HG02588 (cell line): Measurements from ENCODE around the gene PITPNM2.
A peak's percentile ranks its signal among the peaks of the same experiment; 100 is the strongest.
"Not testable (repeated sequence)": the region's sequence is repeated elsewhere in the genome, so short reads cannot be mapped to it uniquely, and the experiment has no call there.

Source experiments
- ATAC-seq: cut with Tn5 transposase; IDR thresholded peaks from one replicate; pipeline ENCODE4 v1.9.1; 2021; ENCODE audit warnings: mild to moderate bottlenecking, moderate library complexity; ENCODE audit not compliant: unreplicated experiment

Gene PITPNM2

DNA sequence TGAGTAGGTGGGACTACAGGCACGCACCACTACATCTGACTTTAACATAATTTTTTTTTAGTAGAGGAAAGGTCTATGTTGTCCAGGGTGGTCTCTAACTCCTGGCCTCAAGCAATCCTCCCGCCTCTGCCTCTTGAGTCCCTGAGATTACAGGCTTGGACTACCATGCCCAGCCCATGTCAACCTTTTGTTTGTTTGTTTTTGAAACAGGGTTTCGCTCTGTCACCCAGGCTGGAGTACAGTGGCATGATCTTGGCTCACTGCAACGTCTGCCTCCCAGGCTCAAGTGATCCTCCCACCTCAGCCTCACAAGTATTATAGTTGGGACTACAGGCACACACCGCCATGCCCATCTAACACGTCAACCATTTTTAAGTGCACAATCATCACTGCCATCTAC is 29.2 kb downstream of the PITPNM2 start:
- no peak for ATAC-seq

GRCh38 chr12:123120452-123121166 is 30.3 kb downstream of the PITPNM2 start:
- ATAC-seq = peak; percentile 21

- peak; percentile 86 for ATAC-seq
Measured at GRCh38 chr12:123119808-123120207, 31.1 kb downstream of the PITPNM2 start.

DNA sequence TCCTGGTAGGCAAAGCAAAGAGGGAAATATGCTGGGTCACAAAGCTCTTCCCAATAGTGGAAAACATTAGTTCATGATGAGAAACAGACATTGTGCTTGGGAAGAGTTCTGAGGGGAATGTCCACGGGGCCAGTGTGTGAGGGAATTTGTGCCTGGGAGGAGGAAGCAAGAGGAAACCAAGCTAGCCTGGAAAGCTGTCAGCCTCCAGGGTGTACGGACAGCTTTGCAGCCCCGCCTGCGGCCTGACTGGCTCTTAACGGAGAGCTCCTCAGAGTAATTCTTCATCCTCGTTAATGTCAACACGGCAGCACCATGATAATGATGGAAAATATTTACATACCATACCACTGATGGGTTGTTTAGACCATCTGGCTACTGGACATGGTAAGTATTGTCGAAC is 32.4 kb downstream of the PITPNM2 start:
- no peak for ATAC-seq

- ATAC-seq = no peak
Measured at GRCh38 chr12:123115409-123116121, 35.3 kb downstream of the PITPNM2 start.

DNA sequence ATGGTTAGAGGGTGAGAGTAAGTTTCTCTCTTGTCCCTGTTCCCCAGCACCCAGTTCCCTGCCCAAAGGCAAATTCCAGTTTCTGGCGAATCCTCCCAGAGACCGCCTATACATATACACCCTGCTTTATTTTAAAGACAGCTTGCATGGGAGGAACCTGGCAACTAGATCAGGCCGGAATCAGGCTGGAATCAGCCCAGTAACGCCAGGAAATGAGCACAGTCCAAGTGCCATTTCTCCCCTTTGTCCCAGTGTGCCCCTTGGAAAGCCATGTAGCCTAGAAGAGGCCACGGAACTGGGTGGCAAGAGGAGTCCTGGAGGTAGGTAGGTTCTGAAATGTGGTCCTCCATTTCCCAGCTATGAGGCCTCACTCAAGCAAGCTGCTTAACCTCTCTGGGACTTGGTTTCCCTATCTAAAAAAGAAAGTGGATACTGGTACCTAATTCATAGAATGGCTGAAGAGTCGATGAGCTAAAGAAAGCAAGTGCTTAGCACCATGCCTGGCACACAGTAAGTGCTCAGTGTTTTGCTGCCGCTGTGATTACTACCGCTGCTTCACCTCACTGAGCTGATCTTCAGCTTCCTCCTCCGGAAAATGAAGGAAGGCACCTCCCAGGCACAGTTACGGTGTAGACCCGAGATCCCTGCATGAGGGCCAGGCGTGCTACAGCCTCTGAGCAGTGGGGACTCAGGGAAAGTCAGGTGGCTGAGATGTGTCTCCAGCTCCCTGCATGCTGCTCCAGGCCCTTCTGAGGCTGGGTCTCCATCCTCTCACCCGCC is 36.4 kb downstream of the PITPNM2 start:
- ATAC-seq = no peak

DNA sequence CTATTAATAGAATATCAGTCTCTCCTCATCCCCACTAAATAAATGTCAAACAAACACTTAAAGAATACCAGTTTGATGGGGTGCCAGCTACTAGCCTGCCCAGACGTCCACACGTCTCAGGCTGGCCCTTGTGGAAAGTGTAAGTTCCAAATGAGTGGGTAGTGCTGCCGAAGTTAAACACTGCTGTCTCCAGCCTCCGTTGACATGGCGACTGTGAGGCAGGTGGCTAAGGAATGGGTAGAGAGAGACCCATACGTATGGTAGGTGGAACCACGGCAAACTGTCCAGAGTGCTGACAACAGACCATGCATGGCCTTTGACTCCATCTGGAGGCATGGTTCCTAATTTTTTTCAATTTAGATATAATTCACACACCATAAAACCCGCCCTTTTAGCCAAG is 37.9 kb downstream of the PITPNM2 start:
- no peak for ATAC-seq

- no peak for ATAC-seq
Measured at GRCh38 chr12:123111498-123112165, 39.3 kb downstream of the PITPNM2 start.

DNA sequence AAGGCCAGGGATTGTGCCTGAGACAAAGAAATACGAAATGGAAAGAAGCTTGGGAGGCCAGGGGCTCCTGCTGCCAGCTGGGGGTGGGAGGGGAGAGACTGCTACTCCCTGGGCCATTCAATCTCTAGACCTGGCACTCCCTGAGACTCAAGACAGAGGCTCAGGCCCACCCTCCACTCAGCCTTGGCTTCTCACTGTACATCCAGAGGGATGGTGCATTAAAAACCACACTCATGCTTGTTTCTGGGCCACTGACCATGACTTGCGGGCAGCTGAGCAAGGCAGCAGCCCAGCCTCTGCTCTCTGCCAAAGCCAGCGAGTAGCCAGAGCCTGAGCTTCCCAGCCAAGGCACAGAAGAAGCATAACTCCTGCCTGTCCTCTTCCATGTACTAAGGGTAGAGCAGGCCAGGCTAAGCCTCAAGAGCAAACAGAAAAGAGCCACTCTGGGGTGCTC is 41.5 kb downstream of the PITPNM2 start:
- ATAC-seq = no peak

- ATAC-seq = no peak
Measured at GRCh38 chr12:123108682-123109066, 42.2 kb downstream of the PITPNM2 start.

GRCh38 chr12:123107926-123108681 is 42.8 kb downstream of the PITPNM2 start:
- no peak for ATAC-seq

DNA sequence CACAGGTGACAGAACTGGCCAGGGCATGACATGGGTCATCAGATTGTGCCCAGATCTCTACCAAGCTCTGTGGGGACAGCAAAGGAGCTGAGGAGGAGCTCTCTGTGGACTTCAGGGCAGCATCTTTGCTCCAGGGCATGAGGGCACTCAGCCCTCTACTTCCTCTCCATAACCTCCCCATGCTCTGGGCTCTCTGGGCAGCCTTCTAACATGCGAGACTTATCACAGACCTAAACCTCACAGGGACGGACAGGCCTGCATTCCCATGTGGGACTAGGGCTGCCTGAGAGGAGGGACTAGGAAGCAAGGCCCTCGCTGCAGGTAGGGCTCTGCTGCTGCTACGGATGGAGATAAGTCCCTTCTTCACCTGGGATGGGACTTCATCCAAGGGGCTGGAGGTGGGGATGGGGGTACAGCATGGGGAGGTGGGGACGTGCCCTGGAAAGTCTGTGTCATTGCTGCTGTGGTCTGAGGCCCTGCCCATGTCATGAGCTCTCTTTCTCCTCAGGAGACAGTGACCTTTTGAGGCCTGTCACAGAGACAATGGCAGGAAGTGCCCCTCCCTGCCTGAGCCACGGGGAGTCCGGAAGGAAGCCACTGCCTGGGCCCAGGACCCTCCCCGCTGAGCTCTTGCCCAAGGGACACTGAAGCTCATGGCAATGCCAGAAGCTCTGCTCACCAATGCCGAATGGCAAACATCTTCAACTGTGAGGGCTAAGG is 44.1 kb downstream of the PITPNM2 start:
- ATAC-seq = no peak

- ATAC-seq = no peak
Measured at GRCh38 chr12:123105211-123105826, 45.6 kb downstream of the PITPNM2 start.

DNA sequence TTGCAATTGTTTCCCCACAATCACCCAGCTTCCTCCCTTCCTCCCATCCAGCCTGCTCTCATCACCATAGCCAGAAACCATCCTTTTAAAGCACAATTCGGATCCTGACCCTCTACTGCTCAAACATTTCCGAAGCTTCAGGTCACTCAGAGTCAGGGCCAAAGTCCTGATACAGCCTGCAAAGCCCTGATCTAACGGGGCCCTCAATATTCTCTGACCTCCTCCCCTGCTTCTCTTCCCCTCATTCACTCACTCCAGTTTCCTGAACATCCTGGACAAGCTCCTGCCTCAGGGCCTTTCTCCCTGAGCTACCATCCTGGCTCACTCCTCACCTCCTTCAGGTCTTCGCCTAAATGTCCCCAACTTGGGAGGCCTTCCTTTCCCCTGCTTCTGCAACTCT is 46.1 kb downstream of the PITPNM2 start:
- no peak for ATAC-seq

DNA sequence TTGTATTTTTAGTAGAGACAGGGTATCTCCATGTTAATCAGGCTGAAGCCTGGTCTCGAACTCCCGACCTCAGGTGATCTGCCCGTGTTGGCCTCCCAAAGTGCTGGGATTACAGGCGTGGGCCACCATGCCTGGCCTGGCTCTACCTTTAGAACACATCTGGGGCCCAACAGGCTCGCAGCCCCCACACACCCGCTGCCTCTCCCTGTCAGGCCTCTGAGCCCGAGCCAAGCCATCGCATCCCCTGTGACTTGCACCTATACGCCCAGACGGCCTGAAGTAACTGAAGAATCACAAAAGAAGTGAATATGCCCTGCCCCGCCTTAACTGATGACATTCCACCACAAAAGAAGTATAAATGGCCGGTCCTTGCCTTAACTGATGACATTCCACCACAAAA is 46.8 kb downstream of the PITPNM2 start:
- not testable (repeated sequence) for ATAC-seq

DNA sequence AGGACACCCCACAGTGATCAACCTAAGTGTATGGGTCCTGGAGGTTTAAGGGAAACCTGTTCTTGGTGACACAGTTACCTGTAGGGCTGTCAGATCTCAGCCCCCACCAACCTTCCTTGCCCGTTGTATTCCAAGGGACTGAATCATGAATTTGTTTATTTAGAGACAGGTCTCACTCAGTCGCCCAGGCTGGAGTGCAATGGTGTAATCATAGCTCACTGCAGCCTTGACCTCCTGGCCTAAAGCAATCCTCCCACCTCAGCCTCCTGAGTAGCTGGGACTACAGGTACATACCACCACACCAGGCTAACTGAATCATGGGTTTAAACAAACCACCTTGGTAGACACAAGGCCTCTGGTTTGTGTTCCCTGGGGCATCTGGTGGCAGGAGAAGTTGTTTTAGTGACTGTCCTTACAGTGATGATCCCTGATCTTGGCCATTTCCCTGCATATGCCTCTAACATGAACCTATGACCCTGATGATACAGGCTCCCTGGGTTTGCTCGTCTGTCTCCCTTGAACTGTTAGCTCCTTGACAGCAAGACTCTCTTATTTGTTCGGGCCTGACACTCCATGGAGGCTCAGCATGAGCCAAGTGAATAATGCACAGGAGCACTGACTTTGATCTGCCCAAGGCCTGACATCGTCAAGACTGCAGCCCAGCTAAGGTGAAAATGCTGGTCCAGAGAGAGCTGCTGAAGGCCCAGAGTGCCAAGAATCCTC is 47.9 kb downstream of the PITPNM2 start:
- ATAC-seq = no peak

DNA sequence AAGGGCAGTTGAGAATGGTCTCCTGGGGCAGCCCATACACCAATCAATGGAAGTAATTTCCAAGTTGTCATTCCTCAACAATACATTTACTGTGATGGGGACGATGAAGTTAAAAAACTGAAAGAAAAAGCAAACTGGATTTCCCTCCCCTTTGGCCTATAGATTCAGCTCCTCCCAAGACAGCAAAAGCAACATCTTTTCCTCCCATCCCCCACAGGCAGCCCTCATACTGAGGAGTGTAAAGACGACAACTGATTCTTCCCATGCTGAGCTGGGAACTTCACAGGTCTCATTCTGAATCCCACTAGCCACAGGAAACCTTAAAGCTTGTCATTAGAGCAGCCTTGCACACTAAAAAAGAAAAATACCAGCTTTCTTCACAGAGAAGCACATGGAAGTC is 48.5 kb downstream of the PITPNM2 start:
- no peak for ATAC-seq

DNA sequence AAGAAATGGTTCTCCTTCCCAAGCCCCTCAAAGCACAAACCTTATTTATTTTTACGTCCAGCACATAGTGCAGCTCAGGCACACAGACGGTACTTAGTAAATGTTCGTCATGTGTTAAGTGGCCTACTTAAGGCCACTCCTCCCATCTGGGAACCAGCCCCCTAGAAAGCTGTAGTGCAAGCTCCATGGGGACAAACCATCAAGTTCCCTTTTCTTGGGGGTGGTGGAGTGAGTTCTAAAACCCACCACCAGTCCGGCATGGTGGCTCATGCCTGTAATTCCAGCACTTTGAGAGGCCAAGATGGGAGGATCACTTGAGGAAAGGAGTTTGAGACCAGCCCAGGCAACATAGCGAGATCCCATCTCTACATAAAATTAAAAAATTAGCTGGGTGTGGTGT is 49.4 kb downstream of the PITPNM2 start:
- no peak for ATAC-seq
